ENCODE measurements around the gene RANBP9.
A peak's percentile ranks its signal among the peaks of the same experiment; 100 is the strongest.

Gene RANBP9

DNA sequence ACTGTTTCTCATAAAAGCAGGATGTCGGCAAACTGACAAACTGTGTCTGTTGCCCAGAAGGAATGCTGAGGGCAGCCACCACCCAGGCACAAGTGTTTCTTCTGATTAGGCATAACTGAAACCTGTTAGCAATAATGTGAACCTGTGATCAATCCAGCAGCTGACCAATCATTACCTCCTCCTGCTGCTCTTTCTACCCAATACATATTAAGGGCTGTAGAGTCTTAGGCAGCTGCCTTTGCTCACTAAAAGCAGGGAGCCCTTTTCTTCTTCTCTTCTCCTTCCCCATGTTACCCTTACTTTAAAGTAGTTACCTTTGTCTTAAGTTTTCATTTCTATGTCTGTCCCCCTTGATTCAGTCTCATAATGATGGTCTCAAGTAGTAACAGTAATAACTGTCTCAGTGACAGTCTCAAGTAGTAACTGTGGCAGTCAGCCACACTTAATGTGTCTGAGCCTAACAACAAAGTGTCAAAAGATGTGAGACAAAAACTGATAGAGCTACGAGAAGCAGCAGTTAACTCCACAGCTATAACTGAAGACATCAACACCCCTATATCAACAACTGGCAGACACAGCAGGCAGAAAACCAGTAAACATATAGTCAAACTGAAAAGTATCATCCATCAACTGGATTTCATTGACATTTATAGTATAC is 37.0 kb downstream of the RANBP9 start:
- H3K9me3 Mint-ChIP-seq: peaks cover 5% of the 10 kb centered on the region
- DNase-seq (ENCODE audit: low spot score in 2 of 2): no peak
- ATAC-seq: peak; percentile 73
- peaks cover 59% of the 10 kb centered on the region for H3K4me1 Mint-ChIP-seq
- peaks cover 2% of the 10 kb centered on the region for H3K36me3 Mint-ChIP-seq
- H3K27ac Mint-ChIP-seq: peak overlapping the region; percentile 41
- peak overlapping the region; percentile 27 for H3K4me3 Mint-ChIP-seq

DNA sequence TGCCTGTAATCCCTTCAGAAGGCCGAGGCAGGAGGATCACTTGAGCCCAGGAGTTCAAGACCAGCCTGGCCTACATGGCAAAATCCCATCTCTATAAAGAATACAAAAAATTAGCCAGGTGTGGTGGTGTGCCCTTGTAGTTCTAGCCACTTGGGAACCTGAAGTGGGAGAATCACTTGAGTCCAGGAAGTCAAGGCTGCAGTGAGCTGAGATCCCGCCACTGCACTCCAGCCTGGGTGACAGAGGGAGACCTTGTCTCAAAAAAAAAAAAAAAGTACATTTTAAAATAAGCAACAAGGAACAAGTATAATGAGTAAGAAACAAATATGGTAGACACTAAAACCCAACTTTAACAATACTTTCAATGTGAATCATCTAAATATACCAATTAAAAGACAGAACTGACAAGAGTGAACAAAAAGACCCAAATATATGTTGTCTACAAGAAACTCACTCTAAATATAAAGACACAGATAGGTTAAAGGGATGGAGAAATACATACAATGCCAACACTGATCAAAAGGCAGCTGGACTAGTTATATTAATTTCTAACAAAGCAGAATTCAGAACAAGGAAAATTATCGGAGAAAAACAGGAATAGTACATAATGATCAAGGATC is 37.7 kb downstream of the RANBP9 start:
- Mint-ChIP-seq H3K4me3 (peak overlapping the region; percentile 27), H3K36me3 (no peaks in the 10 kb centered on the region), H3K9me3 (peaks cover 5% of the 10 kb centered on the region), H3K27ac (no peak overlapping the region), H3K4me1 (peaks cover 62% of the 10 kb centered on the region)
- DNase-seq (ENCODE audit: low spot score in 2 of 2): no peak
- ATAC-seq: no peak

DNA sequence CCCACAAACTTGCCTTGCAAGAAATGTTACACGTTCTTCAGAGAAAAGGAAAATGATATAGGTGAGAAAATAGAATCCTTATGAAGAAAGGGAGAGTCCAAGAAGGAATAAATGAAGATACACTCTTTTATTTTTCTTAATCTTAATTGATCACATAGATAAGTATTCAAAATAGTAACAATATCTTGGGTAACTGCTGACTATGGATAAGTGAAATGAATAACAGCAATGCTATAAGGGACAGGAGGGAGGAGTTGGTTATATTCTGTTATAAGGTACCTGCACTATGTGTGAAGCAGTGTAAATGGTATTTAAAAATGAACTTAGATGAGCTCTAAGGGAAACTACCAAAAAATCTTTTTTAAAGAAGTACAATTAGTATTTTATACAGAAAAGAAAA is 38.3 kb downstream of the RANBP9 start:
- Mint-ChIP-seq H3K36me3 (no peaks in the 10 kb centered on the region), H3K27ac (peak overlapping the region; percentile 23), H3K4me1 (peaks cover 62% of the 10 kb centered on the region), H3K4me3 (peak overlapping the region; percentile 2), H3K9me3 (peaks cover 5% of the 10 kb centered on the region)
- DNase-seq (ENCODE audit: low spot score in 2 of 2) (no peak), ATAC-seq (no peak)

DNA sequence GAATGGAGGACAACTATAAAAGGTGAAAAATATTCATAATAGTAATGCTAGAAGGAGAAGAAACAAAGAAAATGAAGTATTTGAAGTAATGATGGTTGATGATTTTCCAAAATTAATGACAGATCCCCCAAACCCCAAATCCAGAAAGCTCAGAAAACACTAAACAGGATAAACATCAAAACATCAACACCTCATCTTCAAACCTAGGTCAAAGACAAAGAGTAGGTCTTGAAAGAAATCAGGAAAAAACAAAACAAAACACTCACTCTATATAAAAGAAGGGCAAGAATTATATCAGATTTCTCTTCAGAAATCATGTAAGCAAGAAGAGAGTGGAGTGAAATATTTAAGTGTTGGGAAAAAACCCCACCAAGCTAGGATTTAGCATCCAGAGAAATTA is 38.7 kb downstream of the RANBP9 start:
- no peak for DNase-seq (ENCODE audit: low spot score in 2 of 2)
- H3K27ac Mint-ChIP-seq: peak overlapping the region; percentile 23
- peaks cover 65% of the 10 kb centered on the region for H3K4me1 Mint-ChIP-seq
- peaks cover 5% of the 10 kb centered on the region for H3K9me3 Mint-ChIP-seq
- H3K4me3 Mint-ChIP-seq: peak overlapping the region; percentile 2
- no peak for ATAC-seq
- no peaks in the 10 kb centered on the region for H3K36me3 Mint-ChIP-seq

DNA sequence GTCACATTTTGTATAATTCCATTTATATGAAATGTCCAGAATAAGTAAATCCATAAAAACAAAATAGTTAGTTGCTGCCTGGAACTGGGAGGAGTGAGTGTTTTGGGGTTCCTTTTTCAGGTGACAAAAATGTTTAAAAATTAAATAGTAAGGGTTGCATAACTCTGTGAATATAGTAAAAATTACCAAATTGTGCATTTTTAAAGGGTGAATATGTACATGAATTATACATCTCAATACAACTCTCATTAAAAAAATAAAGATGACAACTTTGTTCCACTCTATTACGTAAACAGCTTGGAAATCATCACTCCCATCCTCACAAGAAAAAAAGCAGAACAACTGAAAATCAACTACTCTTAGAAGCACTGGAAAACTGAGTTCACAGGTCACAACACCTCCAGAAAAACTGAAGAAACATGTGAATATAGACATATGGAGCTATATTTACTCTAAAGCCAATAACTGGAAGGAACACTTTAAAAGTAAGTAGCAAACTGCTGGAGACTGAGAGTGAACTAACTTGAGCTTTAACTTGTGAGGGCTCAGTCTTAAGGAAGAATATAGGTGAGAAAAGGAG is 40.0 kb downstream of the RANBP9 start:
- Mint-ChIP-seq H3K4me3 (no peak overlapping the region), H3K36me3 (no peaks in the 10 kb centered on the region), H3K27ac (peak overlapping the region; percentile 23), H3K4me1 (peaks cover 73% of the 10 kb centered on the region), H3K9me3 (peaks cover 3% of the 10 kb centered on the region)
- ATAC-seq: no peak
- DNase-seq (ENCODE audit: low spot score in 2 of 2): no peak

DNA sequence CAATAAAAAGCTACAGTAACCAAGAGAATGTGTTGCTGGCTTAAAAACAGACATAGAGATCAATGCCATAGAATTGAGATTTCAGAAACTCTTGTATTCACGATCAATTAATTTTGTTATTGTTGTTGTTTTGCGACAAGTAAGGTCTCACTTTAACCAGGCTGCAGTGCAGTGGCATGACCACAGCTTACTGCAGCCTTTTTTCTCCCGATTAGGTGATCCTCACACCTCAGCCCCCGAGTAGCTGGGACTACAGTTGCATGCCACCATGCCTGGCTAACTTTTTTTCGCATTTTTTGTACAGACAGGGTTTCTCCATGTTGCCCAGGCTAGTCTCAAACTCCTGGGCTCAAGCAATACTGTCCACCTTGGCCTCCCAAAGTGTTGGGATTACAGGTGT is 42.2 kb downstream of the RANBP9 start:
- H3K27ac Mint-ChIP-seq: peak overlapping the region; percentile 79

DNA sequence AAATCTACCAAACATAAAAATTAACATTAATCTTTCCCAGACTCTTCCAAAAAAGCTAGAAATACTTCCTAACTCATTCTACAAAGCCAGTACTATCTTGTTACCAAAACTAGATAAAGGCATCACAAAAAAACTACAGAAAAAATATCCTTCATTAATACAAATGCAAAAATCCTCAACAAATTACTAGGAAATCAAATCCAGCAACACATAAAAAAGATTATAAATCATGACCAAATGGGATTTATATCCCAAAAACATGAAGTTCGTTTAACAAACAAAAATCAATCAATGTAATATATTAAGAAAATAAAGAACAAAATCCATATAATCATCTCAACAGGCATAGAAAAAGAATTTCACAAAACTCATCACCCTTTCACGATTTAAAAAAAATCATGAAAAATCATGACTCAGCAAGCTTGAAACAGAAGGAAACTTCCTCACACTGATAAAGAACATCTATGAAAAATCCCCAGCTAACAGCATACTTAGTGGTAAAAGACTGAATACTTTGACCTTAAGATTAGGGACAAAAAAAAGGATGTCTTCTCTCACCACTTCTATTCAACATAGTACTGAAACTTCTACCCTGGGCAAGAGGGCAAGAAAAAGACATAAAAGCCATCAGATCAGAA is 43.2 kb downstream of the RANBP9 start:
- Mint-ChIP-seq H3K36me3 (peaks cover 6% of the 10 kb centered on the region), H3K27ac (peak overlapping the region; percentile 79), H3K4me3 (peak overlapping the region; percentile 48), H3K9me3 (no peaks in the 10 kb centered on the region), H3K4me1 (peaks cover 83% of the 10 kb centered on the region)
- ATAC-seq: peak; percentile 95
- no peak for DNase-seq (ENCODE audit: low spot score in 2 of 2)

More for the DNA sequence above, 42.2 kb downstream of the RANBP9 start:
- peak overlapping the region; percentile 48 for H3K4me3 Mint-ChIP-seq
- DNase-seq (ENCODE audit: low spot score in 2 of 2) (no peak), ATAC-seq (no peak)
- no peaks in the 10 kb centered on the region for H3K9me3 Mint-ChIP-seq
- peaks cover 6% of the 10 kb centered on the region for H3K36me3 Mint-ChIP-seq
- peaks cover 81% of the 10 kb centered on the region for H3K4me1 Mint-ChIP-seq

DNA sequence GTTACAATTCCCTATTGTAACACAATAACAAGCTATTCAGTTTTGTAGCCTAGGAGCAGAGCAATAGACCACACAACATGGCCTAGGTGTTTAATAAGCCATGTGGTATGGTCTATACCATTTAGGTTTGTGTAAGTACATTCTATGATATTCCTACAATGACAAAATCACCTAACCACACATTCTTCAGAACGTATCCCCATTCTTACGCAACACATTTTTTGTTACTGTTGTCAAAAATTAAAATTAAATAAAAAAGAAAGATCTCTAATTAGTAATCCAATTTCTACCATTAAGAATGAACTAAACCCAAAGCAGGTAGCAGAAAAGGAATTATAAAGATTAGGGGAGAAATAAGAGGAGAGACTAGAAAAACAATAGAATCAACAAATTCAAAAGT is 44.0 kb downstream of the RANBP9 start:
- no peak for ATAC-seq
- peaks cover 6% of the 10 kb centered on the region for H3K36me3 Mint-ChIP-seq
- H3K4me1 Mint-ChIP-seq: peaks cover 83% of the 10 kb centered on the region
- H3K4me3 Mint-ChIP-seq: peak overlapping the region; percentile 48
- DNase-seq (ENCODE audit: low spot score in 2 of 2): no peak
- peak overlapping the region; percentile 79 for H3K27ac Mint-ChIP-seq
- H3K9me3 Mint-ChIP-seq: no peaks in the 10 kb centered on the region

DNA sequence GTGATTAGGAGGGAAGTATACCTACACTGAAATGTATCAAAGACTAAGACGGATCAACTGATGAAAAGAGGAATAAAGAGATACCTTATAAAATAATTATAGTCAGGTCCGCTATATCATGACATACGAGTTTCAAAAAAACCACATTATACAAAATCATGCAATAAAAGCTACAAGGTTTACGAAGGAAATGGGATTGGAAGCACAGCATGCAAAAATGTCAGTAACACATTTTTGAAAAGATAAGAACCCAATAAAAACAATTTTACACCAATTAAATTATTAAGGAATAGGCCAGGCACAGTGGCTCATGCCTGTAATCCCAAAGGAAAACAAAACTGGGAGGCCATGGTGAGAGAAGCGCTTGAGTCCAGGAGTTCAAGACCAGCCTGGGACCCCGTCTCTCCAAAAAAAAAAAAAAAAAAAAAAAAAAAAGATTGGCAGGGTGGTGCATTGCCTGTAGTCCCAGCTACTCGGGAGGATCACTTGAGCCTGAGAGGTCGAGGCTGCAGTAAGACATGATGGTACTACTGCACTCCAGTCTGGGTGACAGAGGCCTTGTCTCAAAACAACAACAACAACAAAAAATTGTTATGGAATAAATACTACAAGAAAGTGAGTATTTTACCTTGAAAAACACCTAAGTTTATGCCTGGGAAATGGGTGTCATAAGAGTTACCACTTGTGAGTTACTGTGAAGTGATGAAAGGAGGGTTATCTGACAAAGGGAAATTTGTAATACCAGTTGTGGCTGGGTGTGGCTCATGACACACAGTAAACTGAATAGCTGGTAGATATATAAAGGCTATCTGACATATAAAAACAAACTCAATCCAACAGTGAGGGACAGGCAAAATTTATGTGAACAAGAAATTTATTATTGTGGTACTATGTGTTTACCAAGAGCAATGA is 45.2 kb downstream of the RANBP9 start:
- H3K36me3 Mint-ChIP-seq: peaks cover 6% of the 10 kb centered on the region
- no peaks in the 10 kb centered on the region for H3K9me3 Mint-ChIP-seq
- no peak overlapping the region for H3K4me3 Mint-ChIP-seq
- DNase-seq (ENCODE audit: low spot score in 2 of 2) (no peak), ATAC-seq (peak; percentile 91)
- H3K4me1 Mint-ChIP-seq: peaks cover 83% of the 10 kb centered on the region
- peak overlapping the region; percentile 79 for H3K27ac Mint-ChIP-seq

DNA sequence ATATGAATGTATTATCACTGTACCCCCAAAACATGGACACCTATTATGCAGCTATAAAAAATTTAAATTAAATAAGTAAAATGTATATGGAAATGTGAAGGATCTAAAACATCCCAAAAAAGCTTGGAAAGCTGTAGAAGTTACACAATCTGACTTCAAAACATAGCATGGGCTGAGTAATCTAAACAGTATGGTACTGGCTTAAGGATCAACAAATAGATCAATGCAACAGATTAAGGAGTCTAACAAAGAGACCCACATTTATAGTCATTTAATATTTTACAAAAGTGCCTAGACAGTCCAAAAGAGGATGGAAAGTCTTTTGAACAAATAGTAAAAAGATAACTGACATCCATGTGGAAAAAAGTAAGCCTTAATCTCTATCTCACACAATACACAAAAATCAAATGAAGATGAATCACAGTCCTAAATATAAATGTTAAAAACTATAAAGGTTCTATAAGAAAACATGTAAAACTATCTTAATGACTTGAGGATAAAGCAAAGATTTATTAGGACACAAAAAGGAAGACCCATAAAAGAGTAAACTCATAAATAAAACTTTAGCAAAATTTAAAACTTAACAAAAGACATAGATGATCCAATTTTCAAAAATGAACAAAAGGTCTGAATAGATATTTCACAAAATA is 46.8 kb downstream of the RANBP9 start:
- H3K4me1 Mint-ChIP-seq: peaks cover 98% of the 10 kb centered on the region
- ATAC-seq (no peak), DNase-seq (ENCODE audit: low spot score in 2 of 2) (no peak)
- H3K4me3 Mint-ChIP-seq: no peak overlapping the region
- H3K9me3 Mint-ChIP-seq: no peaks in the 10 kb centered on the region
- no peak overlapping the region for H3K27ac Mint-ChIP-seq
- peaks cover 6% of the 10 kb centered on the region for H3K36me3 Mint-ChIP-seq

DNA sequence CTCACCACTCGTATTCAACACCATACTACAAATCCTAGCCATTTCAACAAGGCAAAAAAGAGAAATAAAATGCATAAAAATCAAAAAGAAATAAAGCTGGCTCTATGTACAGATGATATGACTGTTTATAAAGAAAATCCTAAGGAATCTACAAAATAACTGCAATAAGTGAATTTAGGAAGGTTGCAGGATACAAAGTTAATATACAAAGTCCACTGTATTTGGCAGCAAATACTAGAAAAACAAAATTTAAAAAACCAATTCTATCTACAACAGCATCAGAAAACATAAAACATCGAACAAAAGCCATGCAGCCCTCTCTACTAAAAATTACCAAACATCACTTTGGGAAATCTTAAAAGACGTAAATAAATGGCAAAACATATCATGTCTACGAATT is 47.6 kb downstream of the RANBP9 start:
- no peaks in the 10 kb centered on the region for H3K9me3 Mint-ChIP-seq
- no peak overlapping the region for H3K27ac Mint-ChIP-seq
- H3K4me1 Mint-ChIP-seq: peaks cover 98% of the 10 kb centered on the region
- H3K36me3 Mint-ChIP-seq: peaks cover 6% of the 10 kb centered on the region
- peak overlapping the region; percentile 36 for H3K4me3 Mint-ChIP-seq
- ATAC-seq (no peak), DNase-seq (ENCODE audit: low spot score in 2 of 2) (no peak)

DNA sequence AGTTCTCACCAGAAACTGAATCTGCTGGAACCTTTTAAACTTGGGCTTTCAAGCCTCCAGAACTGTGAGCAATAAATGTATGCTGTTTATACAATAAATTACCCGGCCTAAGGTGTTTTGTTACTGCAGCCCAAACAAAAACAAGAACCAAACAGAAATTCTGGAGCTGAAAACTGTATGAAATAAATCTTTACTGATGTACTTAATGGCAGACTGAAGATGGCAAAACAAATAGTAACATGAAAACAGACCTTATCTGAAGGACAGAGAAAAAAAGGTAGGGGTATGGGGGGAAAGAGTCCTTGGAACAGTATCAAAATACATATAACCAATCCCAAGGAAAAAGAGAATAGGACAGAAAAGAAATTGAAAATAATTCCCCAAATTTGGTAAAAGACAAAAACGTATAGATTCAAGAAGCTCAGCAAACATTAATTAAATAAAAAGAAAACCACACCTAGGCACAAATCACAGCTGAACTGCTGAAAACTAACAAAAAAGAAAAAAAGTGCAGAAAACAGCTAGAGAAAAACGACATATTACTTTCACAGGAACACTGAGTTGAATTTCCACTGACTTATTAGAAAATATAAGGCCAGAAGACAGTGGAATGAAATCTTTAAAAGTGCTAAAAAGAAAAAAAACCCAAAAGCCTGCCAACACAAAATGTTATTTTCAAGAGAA is 48.8 kb downstream of the RANBP9 start:
- DNase-seq (ENCODE audit: low spot score in 2 of 2): no peak
- Mint-ChIP-seq H3K4me1 (peaks cover 86% of the 10 kb centered on the region), H3K27ac (peak overlapping the region; percentile 69), H3K36me3 (peaks cover 6% of the 10 kb centered on the region), H3K4me3 (peak overlapping the region; percentile 36), H3K9me3 (no peaks in the 10 kb centered on the region)
- no peak for ATAC-seq

DNA sequence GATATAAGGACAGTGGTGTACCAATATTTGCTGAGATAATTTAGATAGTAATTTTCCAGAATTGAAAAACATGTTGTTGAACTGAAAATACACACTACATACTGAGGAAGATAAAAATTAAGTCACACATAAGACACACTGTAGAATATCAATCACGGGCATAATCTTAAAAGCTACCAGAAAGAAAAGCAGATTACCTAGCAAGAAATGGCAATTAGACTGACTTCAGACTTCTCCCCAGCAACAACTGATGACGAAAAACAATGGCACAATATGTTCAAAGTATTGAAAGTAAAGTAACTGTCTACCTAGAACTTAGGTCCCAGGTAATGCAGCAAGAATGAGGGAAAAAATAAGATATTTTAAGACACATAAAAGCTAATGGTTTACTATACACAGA is 50.0 kb downstream of the RANBP9 start:
- ATAC-seq (no peak), DNase-seq (ENCODE audit: low spot score in 2 of 2) (no peak)
- Mint-ChIP-seq H3K9me3 (no peaks in the 10 kb centered on the region), H3K36me3 (peaks cover 8% of the 10 kb centered on the region), H3K4me3 (no peak overlapping the region), H3K4me1 (peaks cover 75% of the 10 kb centered on the region), H3K27ac (no peak overlapping the region)

DNA sequence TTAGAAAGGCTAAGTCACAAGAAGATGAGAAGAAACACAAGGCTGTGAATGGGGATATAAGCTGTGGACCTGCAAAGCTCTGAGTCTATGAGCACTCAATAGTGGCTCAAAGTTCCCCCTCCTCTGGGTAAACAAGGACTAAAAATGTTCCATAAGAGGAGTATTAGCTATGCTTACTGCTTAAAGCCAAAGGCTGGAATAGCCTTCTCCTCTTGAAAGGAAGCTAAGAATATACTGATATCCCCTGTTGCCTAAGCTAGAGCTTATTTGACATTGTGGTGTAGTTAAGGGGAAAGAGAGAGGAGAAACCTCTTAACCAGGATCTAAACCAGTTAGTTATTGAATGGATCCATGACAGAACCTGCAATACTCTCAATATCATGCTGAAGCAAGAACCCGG is 50.7 kb downstream of the RANBP9 start:
- H3K27ac Mint-ChIP-seq: peak overlapping the region; percentile 24
- DNase-seq (ENCODE audit: low spot score in 2 of 2) (no peak), ATAC-seq (no peak)
- H3K4me3 Mint-ChIP-seq: no peak overlapping the region
- peaks cover 67% of the 10 kb centered on the region for H3K4me1 Mint-ChIP-seq
- H3K36me3 Mint-ChIP-seq: peaks cover 12% of the 10 kb centered on the region
- H3K9me3 Mint-ChIP-seq: no peaks in the 10 kb centered on the region
